BE2C (cell line): ENCODE measurements around the gene EPHA3.

ENCODE experiments used
- DNase-seq: peaks from one replicate; pipeline ENCODE4 v3.0.0-alpha.2; 2020
- H3K27me3 ChIP-seq: fragments of 250-450 bp; sonication (Bioruptor Pico); 2 replicates; pipeline ENCODE4 v1.5.1; 2020; ENCODE audit warnings: mild to moderate bottlenecking
- H3K36me3 ChIP-seq: fragments of 250-450 bp; sonication (Bioruptor Pico); 2 replicates; pipeline ENCODE4 v1.5.1; 2020; ENCODE audit warnings: mild to moderate bottlenecking
- H3K4me1 ChIP-seq: fragments of 250-450 bp; sonication (Bioruptor Pico); 2 replicates; pipeline ENCODE4 v1.5.1; 2020
- H3K4me3 ChIP-seq: 2 replicates; pipeline ENCODE4 v1.5.1; 2011; ENCODE audit warnings: low read depth, low read length
- H3K9me3 ChIP-seq: fragments of 250-450 bp; sonication (Bioruptor Pico); 2 replicates; pipeline ENCODE4 v1.5.1; 2020
- TF ChIP-seq, protein P1 (sequence below): IDR thresholded peaks from 2 replicates; pipeline ENCODE4 v1.5.1; 2012; ENCODE audit warnings: mild to moderate bottlenecking, low read depth, low read length

EPHA3 gene

DNA sequence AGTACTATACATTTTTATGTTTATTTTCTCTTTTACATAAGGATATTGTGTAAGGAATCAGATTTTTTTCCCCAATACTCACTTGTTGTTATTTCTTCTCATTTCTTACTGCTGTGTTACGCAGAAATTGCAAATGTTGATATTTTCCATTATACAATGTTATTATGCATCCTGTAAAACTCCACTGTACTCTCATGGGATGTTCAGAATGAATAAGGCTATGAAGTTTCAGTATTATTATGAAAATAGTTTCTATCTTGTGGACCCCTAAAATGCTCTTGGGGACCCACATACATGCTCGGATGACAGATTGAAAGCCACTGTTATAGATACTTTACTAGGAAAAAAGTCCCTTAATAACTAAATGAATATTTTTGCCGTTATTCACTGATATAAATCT lies 329.4 kb downstream of the EPHA3 start:
- Histone ChIP-seq H3K27me3 (no peaks in the 10 kb centered on the region), H3K9me3 (no peaks in the 10 kb centered on the region), H3K4me3 (no peak overlapping the region), H3K4me1 (no peaks in the 10 kb centered on the region), H3K36me3 (no peaks in the 10 kb centered on the region)
- no peak for DNase-seq
- TF ChIP-seq, protein P1, sequence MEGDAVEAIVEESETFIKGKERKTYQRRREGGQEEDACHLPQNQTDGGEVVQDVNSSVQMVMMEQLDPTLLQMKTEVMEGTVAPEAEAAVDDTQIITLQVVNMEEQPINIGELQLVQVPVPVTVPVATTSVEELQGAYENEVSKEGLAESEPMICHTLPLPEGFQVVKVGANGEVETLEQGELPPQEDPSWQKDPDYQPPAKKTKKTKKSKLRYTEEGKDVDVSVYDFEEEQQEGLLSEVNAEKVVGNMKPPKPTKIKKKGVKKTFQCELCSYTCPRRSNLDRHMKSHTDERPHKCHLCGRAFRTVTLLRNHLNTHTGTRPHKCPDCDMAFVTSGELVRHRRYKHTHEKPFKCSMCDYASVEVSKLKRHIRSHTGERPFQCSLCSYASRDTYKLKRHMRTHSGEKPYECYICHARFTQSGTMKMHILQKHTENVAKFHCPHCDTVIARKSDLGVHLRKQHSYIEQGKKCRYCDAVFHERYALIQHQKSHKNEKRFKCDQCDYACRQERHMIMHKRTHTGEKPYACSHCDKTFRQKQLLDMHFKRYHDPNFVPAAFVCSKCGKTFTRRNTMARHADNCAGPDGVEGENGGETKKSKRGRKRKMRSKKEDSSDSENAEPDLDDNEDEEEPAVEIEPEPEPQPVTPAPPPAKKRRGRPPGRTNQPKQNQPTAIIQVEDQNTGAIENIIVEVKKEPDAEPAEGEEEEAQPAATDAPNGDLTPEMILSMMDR, result no peak

DNA sequence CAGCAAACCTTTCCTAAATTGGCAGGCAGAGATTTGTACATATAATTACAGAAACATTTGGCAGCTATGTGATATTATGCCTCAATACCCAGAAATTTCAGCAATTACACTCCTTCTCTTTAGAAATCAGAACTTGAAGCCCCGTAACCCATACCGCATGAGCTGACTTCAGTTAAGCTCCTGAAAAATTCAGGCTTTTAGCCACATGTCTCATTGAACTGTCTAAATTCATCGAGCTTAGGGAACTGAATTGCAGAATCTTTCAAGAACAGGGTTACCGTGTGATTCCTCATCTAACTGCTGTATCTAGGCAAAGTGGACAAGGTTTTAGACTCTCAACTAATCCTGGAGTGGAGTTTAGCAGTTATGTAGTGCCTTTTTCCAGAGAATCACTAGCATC lies 333.0 kb downstream of the EPHA3 start:
- TF ChIP-seq, protein P1, result no peak
- H3K27me3 ChIP-seq, result no peaks in the 10 kb centered on the region
- no peaks in the 10 kb centered on the region for H3K9me3 ChIP-seq
- no peaks in the 10 kb centered on the region for H3K4me1 ChIP-seq
- DNase-seq, result no peak
- H3K36me3 ChIP-seq, result no peaks in the 10 kb centered on the region
- no peak overlapping the region for H3K4me3 ChIP-seq

DNA sequence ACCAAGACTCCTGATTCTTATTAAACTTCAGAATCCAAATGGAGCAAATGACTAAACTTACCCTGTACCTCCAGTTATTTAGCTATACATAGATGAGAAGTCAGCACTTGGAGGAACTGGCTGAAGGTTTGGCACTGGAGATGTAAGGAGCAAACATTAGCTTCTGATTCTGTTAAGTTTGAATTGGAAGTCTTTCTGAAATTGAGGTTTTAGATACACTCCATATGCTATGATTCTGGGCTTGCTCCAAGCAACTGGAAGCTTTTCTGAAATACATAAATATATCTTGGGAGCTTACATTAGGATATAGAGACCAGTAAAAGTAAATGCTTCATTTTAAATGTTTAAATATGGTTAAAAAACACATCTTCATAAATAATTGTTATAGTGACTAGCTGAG lies 333.7 kb downstream of the EPHA3 start:
- Histone ChIP-seq H3K4me3 (no peak overlapping the region), H3K9me3 (no peaks in the 10 kb centered on the region), H3K27me3 (no peaks in the 10 kb centered on the region), H3K4me1 (no peaks in the 10 kb centered on the region), H3K36me3 (no peaks in the 10 kb centered on the region)
- no peak for DNase-seq
- TF ChIP-seq, protein P1, result no peak

DNA sequence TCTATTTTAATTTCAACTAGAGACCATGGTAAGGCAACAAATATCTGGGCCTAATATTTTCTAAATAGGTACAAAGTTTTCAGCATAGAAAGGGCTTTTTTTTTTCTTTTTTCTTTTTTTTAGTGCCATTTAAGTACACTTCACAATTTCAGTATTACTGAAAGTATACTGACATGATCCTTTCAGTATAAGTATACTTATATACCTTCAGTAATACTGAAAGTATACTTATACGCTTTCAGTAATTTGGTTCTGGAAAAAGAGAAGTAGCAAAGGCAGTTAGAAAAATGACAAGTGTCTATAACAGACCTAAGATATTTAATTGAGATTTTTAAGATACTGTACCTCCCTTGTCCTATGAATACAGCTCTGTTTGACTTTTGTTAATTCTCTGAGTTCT lies 339.2 kb downstream of the EPHA3 start:
- Histone ChIP-seq H3K36me3 (no peaks in the 10 kb centered on the region), H3K27me3 (no peaks in the 10 kb centered on the region), H3K4me1 (no peaks in the 10 kb centered on the region), H3K9me3 (no peaks in the 10 kb centered on the region; the same call in 1 of the 2 replicates), H3K4me3 (no peak overlapping the region)
- no peak for DNase-seq
- TF ChIP-seq, protein P1, result no peak

DNA sequence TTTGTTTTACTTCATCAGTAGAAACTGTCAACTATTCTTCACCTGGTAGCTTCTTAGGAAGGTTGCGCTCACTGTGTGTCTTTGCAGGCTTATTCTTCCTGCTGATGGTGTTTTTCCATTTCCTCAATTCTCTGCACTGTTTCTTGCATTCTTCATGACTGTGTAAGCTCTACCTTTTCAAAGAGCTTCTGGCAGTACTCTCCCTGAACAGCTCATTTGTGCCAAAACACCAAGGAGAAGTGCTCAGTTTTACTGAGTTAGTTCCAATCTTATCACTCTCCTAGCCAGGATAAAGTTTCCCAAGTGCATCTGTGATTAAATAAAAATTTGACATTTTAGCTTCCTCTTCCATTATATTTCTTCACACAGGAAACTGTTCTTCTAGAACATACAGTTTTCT lies 339.8 kb downstream of the EPHA3 start:
- Histone ChIP-seq H3K9me3 (no peaks in the 10 kb centered on the region; the same call in 1 of the 2 replicates), H3K4me3 (no peak overlapping the region), H3K4me1 (no peaks in the 10 kb centered on the region), H3K36me3 (no peaks in the 10 kb centered on the region), H3K27me3 (no peaks in the 10 kb centered on the region)
- DNase-seq, result no peak
- TF ChIP-seq, protein P1, result no peak

DNA sequence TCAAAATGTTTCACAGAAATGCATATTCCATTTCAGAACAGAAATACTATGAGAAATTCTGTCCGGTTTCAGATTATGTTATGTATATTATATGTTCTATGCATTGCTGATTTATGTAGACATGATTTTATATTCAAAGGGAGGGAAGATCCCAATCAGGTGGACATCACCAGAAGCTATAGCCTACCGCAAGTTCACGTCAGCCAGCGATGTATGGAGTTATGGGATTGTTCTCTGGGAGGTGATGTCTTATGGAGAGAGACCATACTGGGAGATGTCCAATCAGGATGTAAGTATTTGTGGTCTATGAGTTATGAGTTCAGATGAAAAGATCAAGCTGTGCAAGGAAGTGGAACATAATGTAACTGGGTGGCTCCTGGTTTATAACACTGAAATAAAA lies 341.7 kb downstream of the EPHA3 start:
- no peak for DNase-seq
- Histone ChIP-seq H3K36me3 (no peaks in the 10 kb centered on the region), H3K4me1 (no peaks in the 10 kb centered on the region), H3K27me3 (no peaks in the 10 kb centered on the region), H3K4me3 (no peak overlapping the region), H3K9me3 (no peaks in the 10 kb centered on the region; the same call in 1 of the 2 replicates)
- TF ChIP-seq, protein P1, result no peak
